Heart right ventricle (tissue), 16 donors: ENCODE results near the gene TRABD2B. TPM values are rescaled to one million over a fixed set of nuclear protein-coding genes. Genes with fewer than 3 reads are reported as not detected.

Source experiments
- ATAC-seq, 8 donors: fragments of 200-7000 bp; cut with Tn5 transposase; one replicate each; pipeline ENCODE4 v1.9.1; 2020; ENCODE audit warnings: mild to moderate bottlenecking in 8 of 8, moderate library complexity in 8 of 8, moderate number of reproducible peaks in 1 of 8
- DNase-seq, 2 donors: peaks; one replicate each; pipeline ENCODE4 v3.0.0-alpha.2; 2020
- H3K27ac ChIP-seq, 10 donors: fragments of 200-600 bp; sonication (generic) in 2 of 10; one replicate each; pipeline versions ENCODE4 v1.5.0 to v1.8.0; 2020 to 2022; ENCODE audit warnings: mild to moderate bottlenecking in 3 of 10
- H3K27me3 ChIP-seq, 7 donors: fragments of 200-600 bp; one replicate each; pipeline ENCODE4 v1.8.0; 2021 to 2022; ENCODE audit warnings: mild to moderate bottlenecking in 2 of 7
- H3K36me3 ChIP-seq, 9 donors: fragments of 200-600 bp; sonication (generic) in 1 of 9; one replicate each; pipeline versions ENCODE4 v1.5.0 to v1.8.0; 2020 to 2022; ENCODE audit warnings: mild to moderate bottlenecking in 2 of 9
- H3K4me1 ChIP-seq, 9 donors: fragments of 200-600 bp; sonication (generic) in 1 of 9; one replicate each; pipeline versions ENCODE4 v1.5.0 to v1.8.0; 2020 to 2022; ENCODE audit warnings: mild to moderate bottlenecking in 4 of 9
- H3K4me3 ChIP-seq, 10 donors: fragments of 200-600 bp; sonication (generic) in 2 of 10; one replicate each; pipeline versions ENCODE4 v1.5.0 to v1.8.0; 2020 to 2022; ENCODE audit warnings: mild to moderate bottlenecking in 7 of 10, moderate library complexity in 2 of 10
- H3K9me3 ChIP-seq, 11 donors: fragments of 200-600 bp in 10 of 11; sonication (generic) in 2 of 11; one replicate each; pipeline versions ENCODE4 v1.5.0 to v1.8.0; 2013 to 2022; ENCODE audit warnings: mild to moderate bottlenecking in 2 of 11, control low read depth in 1 of 11, moderate library complexity in 1 of 11
- WGBS, 2 donors: extraction: QIAGEN DNeasy Blood & Tissue Kit; methylation state at CpG; one replicate each; pipeline ENCODE4 v1.1.7; 2013; ENCODE audit warnings: inconsistent platforms in 1 of 2; 5-methylcytosine and 5-hydroxymethylcytosine counted together
- intact Hi-C, 10 donors: fragments of 100-400 bp; cut with DNase I; formaldehyde crosslinking; loops; one replicate each; pipeline versions ENCODE4 v1.11.1 to v1.14.2; 2022
- polyA plus RNA-seq, 2 donors: library from polyadenylated mRNA; stranded (reverse); fragments of 200-250 nt; gene quantifications; one replicate each; pipeline ENCODE4 v1.2.3, GENCODE V29; 2013
- total RNA-seq, 10 donors: library from RNA; stranded (reverse); fragmentation: NEBNext Ultra II Directional in 3 of 10; extraction: Animal tissue kit (Norgen Biotek cat#: 25700) in 3 of 10; gene quantifications; one replicate each; pipeline versions ENCODE4 v1.2.1 to v1.2.4, GENCODE V29; 2021 to 2023
- TF ChIP-seq, protein P1 (sequence below), 9 donors: fragments of 200-600 bp; sonication (generic) in 2 of 9; IDR thresholded peaks; one replicate each; pipeline versions ENCODE4 v1.5.0 to v1.8.0; 2021 to 2022; ENCODE audit warnings: antibody characterized with exemption in 9 of 9, mild to moderate bottlenecking in 5 of 9, moderate library complexity in 1 of 9
- donor health status: Arrhythmogenic right ventricular cardiomyopathy.
- donor health status: ischemic (EF 13 %, LVEDD 7.1; RV severe dilation, severe dysfunction).
- donor health status: healthy with polysubstance abuse.
- donor health status: DM: no; HTN: yes; CAD: no.
- donor health status: DM: no; HTN: no; CAD: no.
- donor health status: ischemic (EF 25% LVEDD 6.9; RV normal size, moderate dysfunction).
- donor health status: ischemic (EF 25% LVEDD 5.7; RV mildly dilated, moderate dysfunction).
- donor health status: healthy.
- donor health status: DM: yes; HTN: yes; CAD: no.
- donor health status: Ischemic cardiomyopathy.
- donor health status: ischemic (EF 35%, LVEDD 5.7; RV mildly dilated, moderate dysfunction).
- donor health status: nonischemic (EF 11% LVEDD 7.7; RV severe dilation, severe dysfunction).
- donor health status: DM: yes; HTN: yes; CAD: no.
- donor health status: PGD.
- donor health status: ischemic (EF 29% LVEDD 5.4; RV normal size, mild dysfunction).
- donor health status: nonischemic (EF 23%, LVEDD 6.1; RV moderate dilation, normal function).

The TRABD2B gene
- total and polyA plus RNA-seq, 12 donors: 0.21 to 1.1 (median 0.53) TPM

DNA sequence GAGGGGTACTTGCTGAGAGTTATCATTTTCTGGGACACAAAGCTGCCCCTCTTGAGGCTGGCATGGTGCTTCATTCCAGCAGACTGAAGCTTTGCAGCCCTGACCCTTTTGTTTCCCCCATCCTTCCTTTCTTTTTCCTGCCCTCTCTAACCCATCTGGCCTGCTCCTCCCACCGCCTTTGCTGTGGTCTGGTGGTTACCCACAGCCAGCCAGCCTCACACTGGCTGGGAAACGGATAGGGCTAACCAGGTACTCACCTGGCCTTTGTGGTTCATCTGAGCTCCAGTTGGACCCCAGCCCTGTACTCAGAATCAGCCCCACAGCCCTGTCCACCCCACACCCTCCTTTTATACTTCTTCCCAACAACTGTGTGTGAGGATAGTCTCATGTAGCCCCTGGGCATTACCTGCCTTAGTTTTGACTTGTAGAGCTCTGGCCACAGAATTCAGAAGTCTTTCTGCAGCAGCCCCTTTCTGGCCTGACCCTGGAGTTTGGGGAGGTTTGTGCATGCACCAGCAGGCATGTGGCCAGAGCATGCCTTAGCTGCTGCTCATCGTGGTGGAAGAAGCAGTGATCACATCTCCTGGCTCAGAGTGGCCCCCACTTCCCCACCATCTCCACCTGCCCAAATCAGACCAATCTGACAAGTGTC, 138.0 kb downstream of the TRABD2B start:
- Histone ChIP-seq H3K27me3 (no peaks in the 10 kb centered on the region), H3K36me3 (no peaks in the 10 kb centered on the region), H3K9me3 (peaks cover 0 to 19% (median 9%) of the 10 kb centered on the region in 11 donors), H3K4me3 (no peak overlapping the region), H3K27ac (no peak overlapping the region), H3K4me1 (no peaks in the 10 kb centered on the region)
- 63 to 66% methylated on average over 3 of the region's 3 CpGs for WGBS, 2 donors
- DNase-seq (no peak), ATAC-seq (no peak)
- TF ChIP-seq, protein P1, sequence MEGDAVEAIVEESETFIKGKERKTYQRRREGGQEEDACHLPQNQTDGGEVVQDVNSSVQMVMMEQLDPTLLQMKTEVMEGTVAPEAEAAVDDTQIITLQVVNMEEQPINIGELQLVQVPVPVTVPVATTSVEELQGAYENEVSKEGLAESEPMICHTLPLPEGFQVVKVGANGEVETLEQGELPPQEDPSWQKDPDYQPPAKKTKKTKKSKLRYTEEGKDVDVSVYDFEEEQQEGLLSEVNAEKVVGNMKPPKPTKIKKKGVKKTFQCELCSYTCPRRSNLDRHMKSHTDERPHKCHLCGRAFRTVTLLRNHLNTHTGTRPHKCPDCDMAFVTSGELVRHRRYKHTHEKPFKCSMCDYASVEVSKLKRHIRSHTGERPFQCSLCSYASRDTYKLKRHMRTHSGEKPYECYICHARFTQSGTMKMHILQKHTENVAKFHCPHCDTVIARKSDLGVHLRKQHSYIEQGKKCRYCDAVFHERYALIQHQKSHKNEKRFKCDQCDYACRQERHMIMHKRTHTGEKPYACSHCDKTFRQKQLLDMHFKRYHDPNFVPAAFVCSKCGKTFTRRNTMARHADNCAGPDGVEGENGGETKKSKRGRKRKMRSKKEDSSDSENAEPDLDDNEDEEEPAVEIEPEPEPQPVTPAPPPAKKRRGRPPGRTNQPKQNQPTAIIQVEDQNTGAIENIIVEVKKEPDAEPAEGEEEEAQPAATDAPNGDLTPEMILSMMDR (IDR thresholded peaks at IDR 0.05): no peak
- intact Hi-C loops: no loop called here

GRCh38 chr1:47856996-47857395, 140.2 kb downstream of the TRABD2B start:
- WGBS, 2 donors: 93 to 95% methylated on average over 4 of the region's 4 CpGs
- TF ChIP-seq, protein P1 (IDR thresholded peaks at IDR 0.05): no peak
- Histone ChIP-seq H3K4me3 (no peak overlapping the region), H3K27me3 (no peaks in the 10 kb centered on the region), H3K9me3 (peaks cover 0 to 10% (median 2%) of the 10 kb centered on the region in 11 donors), H3K4me1 (no peaks in the 10 kb centered on the region), H3K36me3 (no peaks in the 10 kb centered on the region), H3K27ac (no peak overlapping the region)
- intact Hi-C loops: no loop called here
- ATAC-seq (no peak), DNase-seq (no peak)

- TF ChIP-seq, protein P1 (IDR thresholded peaks at IDR 0.05): no peak
Observed at GRCh38 chr1:47855230-47855629, 142.0 kb downstream of the TRABD2B start.

GRCh38 chr1:47854552-47855144, 142.5 kb downstream of the TRABD2B start:
- Histone ChIP-seq H3K4me1 (peaks cover 0 to 6% (median 0%) of the 10 kb centered on the region in 9 donors), H3K36me3 (no peaks in the 10 kb centered on the region), H3K9me3 (no peaks in the 10 kb centered on the region), H3K4me3 (no peak overlapping the region), H3K27ac (no peak overlapping the region), H3K27me3 (no peaks in the 10 kb centered on the region)
- TF ChIP-seq, protein P1 (IDR thresholded peaks at IDR 0.05): no peak
- WGBS, 2 donors: 85 to 89% methylated on average over 2 of the region's 2 CpGs
- DNase-seq (no peak), ATAC-seq (no peak)
- intact Hi-C loops: no loop called here

More at GRCh38 chr1:47855230-47855629, 142.0 kb downstream of the TRABD2B start:
- no peaks in the 10 kb centered on the region for H3K9me3 ChIP-seq
- H3K4me3 ChIP-seq: no peak overlapping the region
- H3K4me1 ChIP-seq: peaks cover 0 to under 1% (median 0%) of the 10 kb centered on the region in 9 donors
- intact Hi-C loops: no loop called here
- 77% methylated on average over 4 of the region's 4 CpGs for WGBS, 2 donors
- DNase-seq: no peak
- ATAC-seq: no peak
- no peak overlapping the region for H3K27ac ChIP-seq
- no peaks in the 10 kb centered on the region for H3K36me3 ChIP-seq
- H3K27me3 ChIP-seq: no peaks in the 10 kb centered on the region
